Activated CD4-positive, alpha-beta T cell treated with anti-CD3 and anti-CD28 coated beads for 24 hours (primary cell): ENCODE data around the gene BTBD17.

Experiments
- DNase-seq, 2 donors: peaks; one replicate each; pipeline ENCODE4 v3.0.0-alpha.2; 2020; ENCODE audit warnings: low read depth in 2 of 2

Gene BTBD17

GRCh38 chr17:74358697-74359096, 3.0 kb downstream of the BTBD17 start:
- no peak for DNase-seq

- no peak for DNase-seq
These were observed 4.2 kb downstream of the BTBD17 start for GRCh38 chr17:74357466-74357809.

GRCh38 chr17:74356646-74357465, 4.8 kb downstream of the BTBD17 start:
- DNase-seq = no peak

GRCh38 chr17:74355065-74355464, 6.6 kb downstream of the BTBD17 start:
- DNase-seq = no peak

GRCh38 chr17:74354561-74354960, 7.1 kb downstream of the BTBD17 start:
- DNase-seq = no peak

- peak in 1 of 2 donors; percentile 59 for DNase-seq
These were observed 7.5 kb downstream of the BTBD17 start for GRCh38 chr17:74354123-74354522.

GRCh38 chr17:74353446-74354060, 8.1 kb downstream of the BTBD17 start:
- no peak for DNase-seq

GRCh38 chr17:74351552-74352210, 10.0 kb downstream of the BTBD17 start:
- DNase-seq = no peak

GRCh38 chr17:74350486-74350885, 11.2 kb downstream of the BTBD17 start:
- no peak for DNase-seq

- DNase-seq = no peak
These were observed 12.5 kb downstream of the BTBD17 start for GRCh38 chr17:74349120-74349519.

- no peak for DNase-seq
These were observed 14.0 kb downstream of the BTBD17 start for GRCh38 chr17:74347646-74348045.

GRCh38 chr17:74345433-74346241, 16.0 kb downstream of the BTBD17 start:
- no peak for DNase-seq

- no peak for DNase-seq
These were observed 17.0 kb downstream of the BTBD17 start for GRCh38 chr17:74344658-74345057.

GRCh38 chr17:74343526-74344284, 18.0 kb downstream of the BTBD17 start:
- DNase-seq = no peak

- no peak for DNase-seq
These were observed 18.5 kb downstream of the BTBD17 start for GRCh38 chr17:74343121-74343520.

GRCh38 chr17:74342224-74342623, 19.4 kb downstream of the BTBD17 start:
- no peak for DNase-seq

- no peak for DNase-seq
These were observed 21.1 kb downstream of the BTBD17 start for GRCh38 chr17:74340470-74341023.

- DNase-seq = no peak
These were observed 22.0 kb downstream of the BTBD17 start for GRCh38 chr17:74339537-74340195.

- no peak for DNase-seq
These were observed 23.7 kb downstream of the BTBD17 start for GRCh38 chr17:74337834-74338500.

GRCh38 chr17:74336307-74336706, 25.4 kb downstream of the BTBD17 start:
- DNase-seq = no peak
